ENCODE measurements around the gene DDB1. TPM values are rescaled to one million over a fixed set of nuclear protein-coding genes. Genes with fewer than 3 reads are reported as not detected.

DDB1 gene
- total RNA-seq, 1 experiment from 2014 or later, result 297 TPM

- no peak overlapping the region for H4K91ac ChIP-seq (ENCODE audit: insufficient read length, low read depth, low read length)
- DNase-seq, result no peak
- H3K4me1 Mint-ChIP-seq, result no peaks in the 10 kb centered on the region
- H3K27ac ChIP-seq (ENCODE audit: insufficient read length, low read depth, low read length), result no peak overlapping the region
- H3K36me3 Mint-ChIP-seq (ENCODE audit: insufficient read depth in 1 of 3, low read depth in 3 of 3), result peaks cover 5 to 45% (median 34%) of the 10 kb centered on the region in 3 experiments
- H2BK20ac ChIP-seq (ENCODE audit: low read depth, low read length, poor library complexity, severe bottlenecking), result no peak overlapping the region
- no peak overlapping the region for H2AK5ac ChIP-seq (ENCODE audit: insufficient read length, low read length)
- no peak overlapping the region for H3T11ph ChIP-seq (ENCODE audit: low read length)
- no peak overlapping the region for H2BK12ac ChIP-seq (ENCODE audit: insufficient read length, low read depth, low read length)
- no peak overlapping the region for H2BK120ac ChIP-seq (ENCODE audit: low read depth, low read length, poor library complexity, severe bottlenecking)
- H4K8ac ChIP-seq (replicated peaks; ENCODE audit: insufficient read length, low read depth, low read length), result no peak overlapping the region
- H3K14ac ChIP-seq (ENCODE audit: insufficient read depth, low read length), result no peak overlapping the region
- no peaks in the 10 kb centered on the region for H4K20me1 ChIP-seq (ENCODE audit: control insufficient read depth, insufficient read depth, insufficient read length)
- no peak overlapping the region for H3K4ac ChIP-seq (ENCODE audit: low read depth, low read length)
- no peaks in the 10 kb centered on the region for H3K27me3 Mint-ChIP-seq (ENCODE audit: low read depth)
- no peaks in the 10 kb centered on the region for H3K27me3 ChIP-seq (ENCODE audit: insufficient read depth, low read length)
- no peak overlapping the region for H3K4me2 ChIP-seq (ENCODE audit: insufficient read depth, insufficient read length, low read length)
- H3K4me3 Mint-ChIP-seq, result no peak overlapping the region; a peak in 1 of 5 replicates
- WGBS (ENCODE audit: extremely low coverage, insufficient read length, low lambda C conversion rate), result no CpG with 5 or more reads among the region's 14 CpGs
- H2AFZ ChIP-seq (ENCODE audit: low read length), result no peak overlapping the region
- no peaks in the 10 kb centered on the region for H3K79me2 ChIP-seq (ENCODE audit: insufficient read depth, low read length)
- no peak overlapping the region for H3K23ac ChIP-seq (ENCODE audit: insufficient read length, low read depth, low read length)
- H3K9me3 Mint-ChIP-seq, result no peaks in the 10 kb centered on the region
- no peak overlapping the region for H3K18ac ChIP-seq (ENCODE audit: insufficient read length, low read depth, low read length)
- H3K23me2 ChIP-seq (ENCODE audit: insufficient read length, low read depth, low read length, poor library complexity, severe bottlenecking), result no peaks in the 10 kb centered on the region
- H2BK15ac ChIP-seq (ENCODE audit: low read depth, low read length), result no peak overlapping the region
- H3K9ac ChIP-seq (ENCODE audit: extremely low read depth, insufficient read length, low read length), result no peak overlapping the region
- H2BK5ac ChIP-seq (ENCODE audit: insufficient read length, low read length), result no peak overlapping the region
- no peaks in the 10 kb centered on the region for H3K4me1 ChIP-seq (ENCODE audit: insufficient read depth, low read length)
- H3K27ac Mint-ChIP-seq, result peak overlapping the region; percentile 19 to 71 (median 70); a peak in 3 of 7 replicates
- no peak overlapping the region for H3K56ac ChIP-seq (ENCODE audit: insufficient read length, low read depth, low read length)
- no peaks in the 10 kb centered on the region for H3K9me3 ChIP-seq (ENCODE audit: control insufficient read depth, low read depth, low read length)
- no peak overlapping the region for H4K5ac ChIP-seq (ENCODE audit: insufficient read length, low read depth, low read length)
- H3K79me1 ChIP-seq (ENCODE audit: insufficient read depth, low read depth, low read length, poor library complexity, severe bottlenecking), result no peaks in the 10 kb centered on the region
- no peak for TF ChIP-seq CTCF (conservative IDR thresholded peaks at IDR 0.05)
These were observed 13.3 kb upstream of the DDB1 start for GRCh38 chr11:61345954-61346843.
